Thoracic aorta (tissue), 2 donors: Measurements from ENCODE around the gene HCFC1. TPM values are rescaled to one million over a fixed set of nuclear protein-coding genes. Genes with fewer than 3 reads are reported as not detected.

Source experiments
- ATAC-seq: fragments of 150-250 bp; one replicate; pipeline ENCODE4 v1.8.0; 2017; ENCODE audit warnings: low read depth; ENCODE audit not compliant: insufficient number of reproducible peaks, low FRiP score
- DNase-seq: peaks from one replicate; pipeline ENCODE4 v3.0.0-alpha.2; 2020; ENCODE audit warnings: low spot score
- H3K27ac ChIP-seq, 2 donors: fragments of 200-600 bp; sonication (generic); 1 replicate in 1 of 2; 2 replicates in 1 of 2; pipeline ENCODE4 v1.5.1; 2016; ENCODE audit warnings: mild to moderate bottlenecking in 2 of 2, moderate library complexity in 2 of 2
- H3K27me3 ChIP-seq: fragments of 200-600 bp; sonication (generic); replicated peaks from 2 replicates; pipeline ENCODE4 v1.6.0; 2016; ENCODE audit warnings: mild to moderate bottlenecking; ENCODE audit not compliant: insufficient read depth
- H3K36me3 ChIP-seq: fragments of 200-600 bp; sonication (generic); one replicate; pipeline ENCODE4 v1.5.1; 2016
- H3K4me1 ChIP-seq, 2 donors: fragments of 200-600 bp; sonication (generic); 1 replicate in 1 of 2; 2 replicates in 1 of 2; pipeline versions ENCODE4 v1.5.1 to v1.6.0; 2016; ENCODE audit warnings: low read depth in 2 of 2, mild to moderate bottlenecking in 1 of 2; ENCODE audit not compliant: control insufficient read depth in 1 of 2
- H3K4me3 ChIP-seq: fragments of 200-600 bp; sonication (generic); 2 replicates; pipeline ENCODE4 v1.5.1; 2016; ENCODE audit warnings: mild to moderate bottlenecking
- H3K9me3 ChIP-seq: fragments of 200-600 bp; sonication (generic); 2 replicates; pipeline ENCODE4 v1.5.1; 2016
- CTCF ChIP-seq: fragments of 200-600 bp; sonication (generic); IDR thresholded peaks from one replicate; pipeline ENCODE4 v1.5.1; 2019; ENCODE audit warnings: antibody characterized with exemption
- total RNA-seq, 2 donors: library from RNA; depleted of rRNA; stranded (reverse); fragments of >200 nt; gene quantifications; one replicate each; pipeline versions ENCODE4 v1.1.0 to v1.2.3, GENCODE V29; 2016

Gene HCFC1
- total RNA-seq, 2 donors from 2014 or later, result 51.6 to 58.9 TPM

GRCh38 chrX:154015581-154016264, 44.1 kb upstream of the HCFC1 start:
- Histone ChIP-seq H3K9me3 (no peaks in the 10 kb centered on the region), H3K27ac (no peak overlapping the region), H3K36me3 (no peaks in the 10 kb centered on the region), H3K4me1 (peaks cover 0 to 10% of the 10 kb centered on the region in 2 donors), H3K27me3 (no peaks in the 10 kb centered on the region), H3K4me3 (no peak overlapping the region)
- TF ChIP-seq CTCF, result no peak
- ATAC-seq, result no peak
- DNase-seq, result no peak

- ATAC-seq (no peak), DNase-seq (no peak)
- peaks cover 0 to 5% of the 10 kb centered on the region in 2 donors for H3K4me1 ChIP-seq
- no peak for TF ChIP-seq CTCF
- no peaks in the 10 kb centered on the region for H3K27me3 ChIP-seq
- no peak overlapping the region for H3K4me3 ChIP-seq
- no peak overlapping the region for H3K27ac ChIP-seq
- no peaks in the 10 kb centered on the region for H3K9me3 ChIP-seq
- no peaks in the 10 kb centered on the region for H3K36me3 ChIP-seq
Observed at GRCh38 chrX:154014429-154015380, 43.1 kb upstream of the HCFC1 start.

GRCh38 chrX:154013614-154014360, 42.2 kb upstream of the HCFC1 start:
- Histone ChIP-seq H3K27ac (no peak overlapping the region), H3K36me3 (no peaks in the 10 kb centered on the region), H3K9me3 (no peaks in the 10 kb centered on the region), H3K27me3 (no peaks in the 10 kb centered on the region), H3K4me1 (peaks cover 0 to 2% of the 10 kb centered on the region in 2 donors), H3K4me3 (no peak overlapping the region)
- ATAC-seq (no peak), DNase-seq (no peak)
- TF ChIP-seq CTCF, result peak; percentile 86

- H3K27ac ChIP-seq, result no peak overlapping the region
- no peak for ATAC-seq
- no peak overlapping the region for H3K4me3 ChIP-seq
- DNase-seq, result no peak
- no peaks in the 10 kb centered on the region for H3K27me3 ChIP-seq
- TF ChIP-seq CTCF, result no peak
- no peaks in the 10 kb centered on the region for H3K36me3 ChIP-seq
- no peaks in the 10 kb centered on the region for H3K4me1 ChIP-seq
- no peaks in the 10 kb centered on the region for H3K9me3 ChIP-seq
Observed at GRCh38 chrX:154013001-154013421, 41.4 kb upstream of the HCFC1 start.
